Measurements from ENCODE around the gene AP5B1. TPM values are rescaled to one million over a fixed set of nuclear protein-coding genes. Genes with fewer than 3 reads are reported as not detected.
A peak's percentile ranks its signal among the peaks of the same experiment; 100 is the strongest.

AP5B1 gene
- total RNA-seq, 1 experiment from 2014 or later, result 20.6 TPM

DNA sequence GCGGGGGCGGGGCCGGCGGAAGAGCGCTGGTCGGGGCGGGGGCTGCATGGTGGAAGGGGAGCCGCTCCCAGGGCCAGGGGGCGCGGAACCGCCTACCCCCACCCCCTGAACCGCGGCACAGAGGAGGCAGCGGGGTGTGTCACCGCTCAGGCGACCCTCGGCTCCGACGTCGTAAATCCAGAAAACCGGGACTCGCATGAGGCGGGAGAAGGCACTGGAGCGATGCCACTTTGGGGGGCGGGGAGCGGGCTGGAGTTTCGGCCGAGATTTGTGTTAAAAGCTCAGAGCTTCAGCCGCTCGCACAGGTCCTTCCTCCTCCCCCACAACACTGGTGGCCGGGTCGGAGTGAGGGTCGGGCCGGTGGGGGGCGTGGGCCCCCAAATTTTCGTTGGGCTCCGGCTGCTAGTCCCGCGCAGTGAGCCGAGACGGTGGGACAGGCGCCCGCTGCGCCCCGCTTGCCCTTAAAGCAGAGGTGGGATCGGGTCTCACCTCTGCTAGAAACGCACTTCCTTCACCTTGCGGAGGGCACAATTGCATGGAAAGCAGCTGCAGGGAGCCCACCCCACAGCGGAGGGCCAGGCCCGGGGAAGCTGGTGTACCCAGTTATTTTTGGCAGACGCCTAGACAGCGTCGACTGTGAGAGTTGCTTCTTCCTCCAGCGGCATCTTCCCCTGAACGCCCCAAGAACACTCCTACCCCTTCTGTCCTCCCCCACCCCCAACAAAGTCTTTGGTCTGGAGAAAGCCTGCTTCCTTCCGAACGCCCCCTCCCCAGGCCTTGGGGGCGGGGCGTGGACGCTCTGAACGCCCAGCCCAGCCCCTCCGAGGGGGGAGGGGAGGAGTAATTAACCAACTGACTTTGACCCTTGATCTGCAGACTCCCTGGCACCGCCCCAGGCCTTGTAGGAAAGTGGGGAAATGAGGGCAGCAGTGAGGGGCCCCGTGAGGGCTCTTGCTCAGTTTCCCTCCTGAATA, 7.2 kb upstream of the AP5B1 start:
- DNase-seq (ENCODE audit: low spot score), result no peak
- in situ Hi-C loops (cut with HindIII; ENCODE audit: low sequenced_read_pairs), result no loop called here

DNA sequence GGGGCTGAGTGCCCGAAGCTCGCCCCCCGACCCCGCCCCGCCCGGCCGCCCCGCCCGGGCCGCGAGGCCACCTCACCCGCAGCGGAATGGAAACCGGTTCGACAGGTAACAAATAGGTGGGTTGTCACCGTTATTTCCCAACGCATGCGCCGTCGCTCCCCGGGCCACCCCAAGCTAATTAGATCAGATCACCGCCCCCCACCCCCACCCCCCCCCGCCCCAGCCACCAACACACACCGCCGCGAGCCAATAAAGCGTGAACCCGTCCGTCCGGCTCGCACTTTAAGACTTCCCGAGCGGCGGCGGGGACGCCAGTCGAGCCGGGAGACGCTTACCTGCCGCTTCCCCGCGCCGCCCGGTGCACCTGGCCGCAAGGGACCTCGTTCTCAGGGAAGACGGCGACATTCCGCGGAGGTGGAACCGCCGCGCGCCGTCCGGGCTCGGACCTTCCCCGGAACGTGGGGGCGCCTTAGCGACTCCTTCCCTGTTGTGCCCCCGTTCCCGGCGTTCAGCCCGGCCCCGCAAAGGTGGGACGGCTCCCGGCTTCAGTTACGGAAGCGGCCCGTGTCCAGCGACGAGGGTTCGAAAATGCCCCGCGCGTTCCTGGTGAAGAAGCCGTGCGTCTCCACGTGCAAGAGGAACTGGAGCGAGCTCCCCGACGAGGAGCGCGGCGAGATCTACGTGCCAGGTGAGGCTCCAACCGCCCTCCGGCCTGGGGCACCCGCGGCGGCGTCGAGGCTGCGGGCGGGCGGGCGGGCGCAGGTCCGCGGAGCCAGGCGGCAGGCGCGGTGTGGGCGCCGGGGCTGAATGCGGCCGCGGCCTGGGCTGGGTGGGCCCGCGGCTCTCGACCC, 6.2 kb upstream of the AP5B1 start, which contains the start of gene OVOL1:
OVOL1 (plus strand) TSS at position 278 of the 851 bp plus-strand sequence; CDS start at position 589, 311 bp downstream.
- DNase-seq (ENCODE audit: low spot score), result no peak
- in situ Hi-C loops (cut with HindIII; ENCODE audit: low sequenced_read_pairs), result no loop called here

DNA sequence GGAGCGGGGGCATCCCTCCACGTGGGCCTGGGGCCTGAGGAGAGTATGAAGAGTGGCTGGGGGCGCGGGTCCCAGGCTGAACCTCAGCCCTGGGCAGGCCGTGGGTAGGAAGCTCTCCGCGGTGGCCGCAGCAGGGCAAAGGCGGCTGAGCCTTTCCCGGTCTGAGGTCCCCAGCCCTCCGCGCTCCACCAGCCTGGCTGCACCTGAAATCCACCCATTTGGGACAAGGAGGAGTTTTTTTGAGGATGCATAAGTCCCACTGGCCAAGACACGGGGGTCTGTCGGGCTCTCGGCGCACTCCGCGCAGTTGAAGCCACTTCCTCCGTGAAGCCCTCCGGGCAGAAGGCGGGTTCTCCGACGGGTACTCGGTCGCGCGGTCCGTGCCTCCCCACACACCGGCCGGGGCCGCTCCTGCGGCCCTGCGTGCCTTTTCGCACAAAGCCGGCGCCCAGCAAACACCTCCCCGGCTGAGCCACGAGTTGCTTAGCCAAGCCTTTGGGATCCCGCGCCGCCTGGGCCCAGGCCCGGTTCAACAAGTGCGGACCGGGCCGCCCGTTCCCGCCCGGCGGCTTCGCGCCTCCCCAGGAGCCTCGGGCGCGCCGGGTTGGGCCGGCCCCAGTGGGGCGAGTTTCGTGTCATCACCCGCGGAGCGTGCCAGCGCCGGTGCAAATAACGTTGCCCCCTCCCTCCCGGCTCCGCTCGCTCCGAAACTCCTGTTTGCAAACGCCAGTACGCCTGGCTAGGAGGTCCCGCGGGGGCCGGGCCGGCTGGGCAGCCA, 5.4 kb upstream of the AP5B1 start:
- DNase-seq (ENCODE audit: low spot score), result no peak
- in situ Hi-C loops (cut with HindIII; ENCODE audit: low sequenced_read_pairs), result no loop called here

- DNase-seq (ENCODE audit: low spot score), result no peak
- in situ Hi-C loops (cut with HindIII; ENCODE audit: low sequenced_read_pairs), result no loop called here
These were observed 4.7 kb upstream of the AP5B1 start for GRCh38 chr11:65785319-65786007.

- no peak for DNase-seq (ENCODE audit: low spot score)
- in situ Hi-C loops (cut with HindIII; ENCODE audit: low sequenced_read_pairs), result no loop called here
These were observed 2.0 kb upstream of the AP5B1 start for GRCh38 chr11:65782816-65783228.

DNA sequence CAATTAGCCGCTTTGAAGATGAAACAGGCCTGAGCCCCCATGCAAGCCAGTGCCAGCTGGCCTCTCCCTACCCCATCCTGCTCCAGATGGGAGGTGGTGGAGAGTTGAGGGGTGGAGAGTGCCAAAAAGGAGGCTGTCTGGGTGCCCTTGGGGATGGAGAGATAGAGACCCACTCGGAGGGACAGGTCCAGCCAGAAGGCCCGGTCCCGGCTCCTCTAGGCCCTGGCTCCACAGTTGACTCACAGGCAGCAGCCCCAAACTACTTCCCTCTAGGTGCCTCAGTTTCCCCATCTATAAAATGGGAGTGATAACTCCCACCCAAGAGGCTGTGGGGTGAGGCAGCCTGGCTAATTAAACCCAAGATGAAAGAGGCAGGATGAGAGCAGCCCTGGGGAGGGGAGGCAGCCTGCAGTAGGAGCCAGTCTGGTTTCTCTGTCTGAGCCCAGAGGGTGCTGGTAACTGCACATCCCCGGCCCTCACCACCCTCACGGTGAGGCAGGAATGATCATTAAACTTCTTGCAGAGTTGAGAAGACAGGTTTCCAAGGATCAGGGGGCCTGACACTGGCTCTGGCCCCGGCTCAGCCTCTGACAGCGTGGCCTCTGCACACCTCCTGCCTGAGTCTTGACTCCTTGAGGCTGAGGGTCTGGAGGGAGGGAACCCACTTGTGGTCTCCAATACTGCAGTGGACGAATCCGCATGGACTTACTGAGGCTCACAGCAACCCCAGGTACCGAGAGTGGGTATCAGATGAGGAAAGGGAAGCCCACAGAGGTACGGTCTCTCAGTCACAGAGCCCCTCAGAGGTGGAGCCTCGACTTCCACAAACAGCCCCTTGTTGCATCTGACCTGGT, 1.4 kb upstream of the AP5B1 start:
- no peak for DNase-seq (ENCODE audit: low spot score)
- in situ Hi-C loops (cut with HindIII; ENCODE audit: low sequenced_read_pairs), result no loop called here

DNA sequence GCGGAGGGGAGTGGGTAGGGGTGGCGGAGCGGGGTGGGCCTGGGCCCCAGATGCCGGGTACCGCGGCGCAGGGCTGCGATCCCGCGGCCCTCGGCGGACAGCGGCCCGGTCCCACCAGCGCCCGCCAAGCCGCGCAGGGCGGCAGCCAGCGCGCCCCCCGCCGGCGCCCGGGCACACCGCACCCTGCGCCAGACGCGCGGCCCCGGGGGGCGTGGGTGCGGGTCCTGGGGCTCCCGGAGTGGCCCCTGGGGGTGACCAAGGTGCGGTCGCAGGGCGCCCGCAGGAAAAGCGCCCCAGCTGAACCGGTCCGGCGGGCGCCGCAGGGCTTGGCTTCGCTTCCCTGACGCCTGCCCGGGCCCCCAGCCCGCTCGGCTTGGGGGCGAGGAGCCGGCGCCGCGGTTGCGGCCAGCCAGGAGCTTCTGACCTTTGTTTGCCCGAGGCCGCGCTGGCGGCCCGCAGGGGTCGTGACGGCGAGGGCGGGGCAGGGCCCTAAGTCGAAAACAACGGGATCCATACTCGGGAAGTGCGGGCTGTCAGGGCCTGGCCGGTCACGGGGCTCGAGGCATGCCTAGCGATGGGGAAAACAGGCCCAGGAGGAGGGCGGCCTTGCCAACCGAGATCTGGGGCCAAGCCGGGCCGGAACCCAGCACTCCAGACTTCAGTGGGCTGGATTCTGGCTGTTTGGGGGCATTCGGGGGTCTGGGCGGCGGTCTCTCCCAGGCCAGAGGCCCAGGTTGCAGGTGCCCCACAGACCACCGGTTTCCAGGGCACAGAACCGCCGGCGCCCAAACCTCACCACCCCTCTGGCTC, 581 bp upstream of the AP5B1 start:
- in situ Hi-C loops (cut with HindIII; ENCODE audit: low sequenced_read_pairs), result no loop called here
- peak; percentile 42 for DNase-seq (ENCODE audit: low spot score)

DNA sequence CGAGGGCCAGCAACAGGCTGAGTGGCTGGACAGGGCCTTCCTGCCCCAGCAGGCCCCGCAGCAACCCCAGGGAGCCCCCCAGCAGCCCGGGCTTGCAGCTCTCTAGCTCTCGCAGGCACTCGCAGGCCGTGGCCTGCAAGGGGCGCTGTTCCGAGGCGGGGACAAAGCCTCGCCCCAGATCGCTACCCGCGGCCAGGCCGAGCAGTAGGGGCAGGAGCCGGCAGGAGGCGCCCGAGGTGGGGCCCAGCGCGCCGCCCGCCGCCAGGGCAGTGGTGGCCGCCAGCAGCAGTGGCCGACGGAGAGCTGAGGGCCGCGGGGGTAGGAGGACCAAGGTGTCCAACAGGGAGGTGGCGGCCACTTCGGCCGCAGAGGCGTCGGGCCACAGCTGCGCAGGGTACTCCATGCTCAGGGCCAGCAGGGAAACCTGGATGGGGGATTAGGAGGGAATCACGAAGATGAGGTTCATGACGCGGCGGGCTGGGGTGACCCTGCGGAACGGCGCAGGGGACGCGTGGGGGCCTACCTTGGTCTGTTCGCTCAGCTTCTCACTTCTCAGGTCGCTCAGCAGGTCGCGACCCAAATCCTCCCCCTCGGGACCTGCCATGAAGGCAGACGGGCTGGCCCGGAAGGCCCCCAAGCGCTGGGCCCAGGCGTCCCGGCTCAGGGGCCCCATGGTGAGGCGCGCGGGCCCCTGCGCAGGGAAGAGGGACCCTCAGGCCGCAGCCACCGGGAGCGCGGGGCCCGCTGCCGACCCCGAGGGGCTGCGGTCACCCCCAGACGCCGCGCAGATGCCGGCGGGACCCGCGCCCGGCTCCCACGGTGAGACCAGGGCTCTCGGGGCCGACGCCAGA, 632 bp downstream of the AP5B1 start:
- in situ Hi-C loops (cut with HindIII; ENCODE audit: low sequenced_read_pairs), result no loop called here
- DNase-seq (ENCODE audit: low spot score), result peak; percentile 63

- peak; percentile 20 for DNase-seq (ENCODE audit: low spot score)
- in situ Hi-C loops (cut with HindIII; ENCODE audit: low sequenced_read_pairs), result no loop called here
These were observed 1.2 kb downstream of the AP5B1 start for GRCh38 chr11:65779669-65779918.

GRCh38 chr11:65778901-65779668, 1.7 kb downstream of the AP5B1 start:
- peak; percentile 10 for DNase-seq (ENCODE audit: low spot score)
- in situ Hi-C loops (cut with HindIII; ENCODE audit: low sequenced_read_pairs), result no loop called here

DNA sequence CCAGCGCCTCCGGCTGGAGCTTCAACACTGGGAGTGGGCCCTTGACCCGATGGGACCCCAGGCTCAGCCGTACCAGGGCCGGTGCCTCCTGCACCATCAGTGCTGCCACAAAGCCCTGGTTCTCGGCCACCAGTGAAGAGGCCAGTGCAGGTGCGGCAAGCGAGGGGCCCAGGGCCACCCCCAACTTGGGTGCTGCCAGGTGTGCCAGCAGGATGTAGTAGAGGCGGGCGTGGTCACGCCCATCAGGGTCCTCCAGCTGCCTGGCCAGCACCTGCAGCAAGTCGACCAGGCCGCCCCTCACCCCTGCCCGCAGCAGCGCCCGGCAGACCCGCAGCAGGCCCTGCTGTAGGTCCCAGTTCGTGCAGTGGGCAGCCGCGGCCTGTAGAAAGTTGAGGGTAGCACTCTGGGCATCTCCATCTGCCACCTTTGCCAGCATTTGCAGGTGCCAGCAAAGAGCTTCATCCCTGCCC, 2.3 kb downstream of the AP5B1 start:
- peak; percentile 35 for DNase-seq (ENCODE audit: low spot score)
- in situ Hi-C loops (cut with HindIII; ENCODE audit: low sequenced_read_pairs), result no loop called here

DNA sequence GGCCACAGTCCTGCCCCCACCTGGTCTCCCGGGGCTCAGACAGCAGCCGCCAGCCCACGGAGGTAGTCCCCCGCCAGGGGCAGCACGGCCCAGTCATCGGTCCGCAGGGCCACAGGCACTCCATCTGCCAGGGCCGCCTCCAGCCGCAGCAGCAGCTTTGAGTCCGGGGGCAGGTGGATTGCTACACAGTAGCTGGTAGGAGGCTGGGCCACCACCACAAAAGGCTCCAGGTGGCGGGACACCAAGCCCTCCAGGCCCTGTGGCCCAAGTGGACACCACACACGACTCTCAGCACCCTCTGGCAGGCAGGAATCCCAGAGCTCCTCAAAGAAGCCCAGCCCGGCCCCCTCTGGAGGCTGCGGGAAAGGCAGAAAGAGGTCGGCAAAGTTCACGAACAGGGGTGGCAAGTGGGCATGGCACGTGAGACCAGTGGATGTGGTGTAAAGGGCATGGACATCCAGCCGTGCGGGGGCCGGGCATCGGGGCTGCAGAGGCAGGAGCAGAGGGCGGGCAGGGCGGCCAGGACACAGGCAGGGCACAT, 2.9 kb downstream of the AP5B1 start:
- in situ Hi-C loops (cut with HindIII; ENCODE audit: low sequenced_read_pairs), result no loop called here
- DNase-seq (ENCODE audit: low spot score), result no peak

DNA sequence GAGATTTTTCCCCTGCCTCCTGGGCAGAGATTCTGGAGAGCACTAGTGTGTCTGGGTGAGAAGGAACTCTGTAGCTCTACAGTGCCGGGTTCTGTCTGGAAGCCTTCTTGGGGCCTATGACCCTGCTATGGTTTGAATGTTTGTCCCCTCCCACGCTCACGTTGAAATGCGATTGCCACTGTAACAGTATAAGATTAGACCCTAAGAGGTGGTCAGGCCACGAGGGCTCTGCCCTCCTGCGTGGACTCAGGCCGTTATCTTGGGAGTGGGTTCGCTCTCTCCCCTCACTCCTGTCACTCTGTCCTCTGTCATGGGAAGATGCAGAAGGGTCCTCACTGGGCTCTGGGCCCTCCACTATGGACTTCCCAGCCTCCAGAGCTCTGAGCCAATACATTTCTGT, 3.5 kb downstream of the AP5B1 start:
- DNase-seq (ENCODE audit: low spot score), result no peak
- in situ Hi-C loops (cut with HindIII; ENCODE audit: low sequenced_read_pairs), result no loop called here

GRCh38 chr11:65776710-65777141, 4.0 kb downstream of the AP5B1 start:
- in situ Hi-C loops (cut with HindIII; ENCODE audit: low sequenced_read_pairs), result no loop called here
- DNase-seq (ENCODE audit: low spot score), result no peak

DNA sequence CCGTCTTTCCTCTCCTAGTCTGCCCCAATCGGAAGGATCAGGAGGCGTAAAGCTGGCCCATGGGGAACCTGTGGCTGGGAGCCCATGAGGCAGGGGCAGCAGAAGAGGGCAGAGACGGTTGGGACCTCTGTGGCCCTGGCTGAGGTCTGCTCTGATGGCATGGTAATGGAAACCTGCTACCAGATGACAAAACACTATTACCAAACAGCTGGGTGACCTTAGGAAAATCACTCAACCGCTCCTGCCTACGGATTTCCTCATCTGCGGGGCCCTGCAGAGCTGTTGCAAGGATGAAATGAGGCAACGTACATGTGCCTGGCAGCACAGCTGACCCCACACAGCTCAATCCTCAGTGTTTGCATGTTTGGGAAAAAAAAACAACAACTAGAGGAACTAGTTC, 4.6 kb downstream of the AP5B1 start:
- in situ Hi-C loops (cut with HindIII; ENCODE audit: low sequenced_read_pairs), result no loop called here
- no peak for DNase-seq (ENCODE audit: low spot score)

Measured in G401 (cell line).